Erythroblast (primary cell): ENCODE measurements around the gene HIBADH.

Experiments
- DNase-seq, 2 experiments: peaks; one replicate each; lab custom pipeline; 2025; lab: John Stamatoyannopoulos, UW
- GATA1 ChIP-seq: IDR thresholded peaks from 2 replicates; pipeline ENCODE4 v1.6.1; 2011; ENCODE audit warnings: low read depth, mild to moderate bottlenecking, control low read depth, low read length, moderate library complexity
- POLR2A ChIP-seq: IDR thresholded peaks from 2 replicates; pipeline ENCODE4 v1.6.1; 2011; ENCODE audit warnings: mild to moderate bottlenecking, low read length

HIBADH gene

GRCh38 chr7:27608776-27609495 lies 53.7 kb downstream of the HIBADH start:
- TF ChIP-seq GATA1 = no peak
- no peak for TF ChIP-seq POLR2A
- DNase-seq = peak; percentile 71 to 74

GRCh38 chr7:27607210-27607606 lies 55.5 kb downstream of the HIBADH start:
- TF ChIP-seq GATA1 (no peak), POLR2A (no peak)
- no peak for DNase-seq

- TF ChIP-seq POLR2A = no peak
- DNase-seq = peak in 1 of 2 experiments; percentile 23
Observed at GRCh38 chr7:27606270-27607209, 56.1 kb downstream of the HIBADH start.

- TF ChIP-seq GATA1 = no peak
- no peak for TF ChIP-seq POLR2A
- DNase-seq = peak; percentile 32 to 33
Observed at GRCh38 chr7:27605689-27606269, 56.9 kb downstream of the HIBADH start.

- DNase-seq = no peak
- TF ChIP-seq GATA1 = no peak
- TF ChIP-seq POLR2A = no peak
Observed at GRCh38 chr7:27605283-27605682, 57.4 kb downstream of the HIBADH start.

GRCh38 chr7:27603813-27604212 lies 58.9 kb downstream of the HIBADH start:
- no peak for DNase-seq
- TF ChIP-seq GATA1 = no peak
- TF ChIP-seq POLR2A = no peak

GRCh38 chr7:27602766-27603165 lies 59.9 kb downstream of the HIBADH start:
- TF ChIP-seq POLR2A (no peak), GATA1 (no peak)
- no peak for DNase-seq

- TF ChIP-seq GATA1 (no peak), POLR2A (no peak)
- no peak for DNase-seq
Observed at GRCh38 chr7:27601217-27601616, 61.5 kb downstream of the HIBADH start.

- DNase-seq = no peak
- no peak for TF ChIP-seq GATA1
- no peak for TF ChIP-seq POLR2A
Observed at GRCh38 chr7:27600247-27600646, 62.4 kb downstream of the HIBADH start.

- TF ChIP-seq GATA1 (no peak), POLR2A (no peak)
- no peak for DNase-seq
Observed at GRCh38 chr7:27595009-27595408, 67.7 kb downstream of the HIBADH start.

- no peak for DNase-seq
- TF ChIP-seq GATA1 = no peak
- no peak for TF ChIP-seq POLR2A
Observed at GRCh38 chr7:27593226-27593625, 69.5 kb downstream of the HIBADH start.

GRCh38 chr7:27590416-27590815 lies 72.3 kb downstream of the HIBADH start:
- DNase-seq = no peak
- TF ChIP-seq GATA1 (no peak), POLR2A (no peak)

- no peak for DNase-seq
- no peak for TF ChIP-seq POLR2A
- no peak for TF ChIP-seq GATA1
Observed at GRCh38 chr7:27587429-27587828, 75.3 kb downstream of the HIBADH start.

- TF ChIP-seq POLR2A (no peak), GATA1 (no peak)
- no peak for DNase-seq
Observed at GRCh38 chr7:27586825-27587224, 75.9 kb downstream of the HIBADH start.
